OCI-LY1 (cell line): ENCODE measurements around the gene MCRS1.

Experiments
- H2AFZ ChIP-seq: fragments of 200-600 bp; sonication (generic), shearing (Covaris generic); 2 replicates; pipeline ENCODE4 v1.6.0; 2014; ENCODE audit warnings: antibody characterized with exemption, mild to moderate bottlenecking, low read length
- H3F3A ChIP-seq: fragments of 200-600 bp; sonication (generic), shearing (Covaris generic); 2 replicates; pipeline ENCODE4 v1.6.0; 2014; ENCODE audit warnings: mild to moderate bottlenecking, antibody characterized with exemption, low read length, moderate library complexity; ENCODE audit not compliant: insufficient read depth
- H3K27ac ChIP-seq: fragments of 200-600 bp; sonication (generic); 2 replicates; pipeline ENCODE4 v1.5.1; 2014; ENCODE audit warnings: low read length, mixed run types, mild to moderate bottlenecking, low read depth; ENCODE audit not compliant: poor library complexity, severe bottlenecking
- H3K27me3 ChIP-seq: fragments of 200-600 bp; sonication (generic); 2 replicates; pipeline ENCODE4 v1.6.0; 2014; ENCODE audit warnings: antibody characterized with exemption, mild to moderate bottlenecking, low read length, moderate library complexity; ENCODE audit not compliant: insufficient read depth
- H3K36me3 ChIP-seq: fragments of 200-600 bp; sonication (generic); 2 replicates; pipeline ENCODE4 v1.6.1; 2014; ENCODE audit warnings: mild to moderate bottlenecking, antibody characterized with exemption, low read length, moderate library complexity, mixed read lengths; ENCODE audit not compliant: insufficient read depth
- H3K4me1 ChIP-seq: fragments of 200-600 bp; sonication (generic); 2 replicates; pipeline ENCODE4 v1.5.1; 2014; ENCODE audit warnings: mild to moderate bottlenecking, low read length, moderate library complexity; ENCODE audit not compliant: insufficient read depth, severe bottlenecking
- H3K4me2 ChIP-seq: fragments of 200-600 bp; sonication (generic), shearing (Covaris generic); 2 replicates; pipeline ENCODE4 v1.6.1; 2014; ENCODE audit warnings: low read length
- H3K4me3 ChIP-seq: fragments of 200-600 bp; sonication (generic); 2 replicates; pipeline ENCODE4 v1.5.1; 2014; ENCODE audit warnings: low read length, low read depth, mild to moderate bottlenecking, mixed read lengths; ENCODE audit not compliant: poor library complexity, severe bottlenecking
- H3K79me2 ChIP-seq: fragments of 200-600 bp; shearing (Covaris generic); 2 replicates; pipeline ENCODE4 v1.6.1; 2016; ENCODE audit warnings: mixed run types, low read length, mixed read lengths; ENCODE audit not compliant: insufficient read depth
- H3K9ac ChIP-seq: fragments of 200-600 bp; sonication (generic), shearing (Covaris generic); 2 replicates; pipeline ENCODE4 v1.6.1; 2014; ENCODE audit warnings: mild to moderate bottlenecking, low read length, mixed read lengths
- H3K9me2 ChIP-seq: fragments of 200-600 bp; sonication (generic), shearing (Covaris generic); 2 replicates; pipeline ENCODE4 v1.6.1; 2014; ENCODE audit warnings: low read depth, mild to moderate bottlenecking, low read length, mixed read lengths
- H3K9me3 ChIP-seq: fragments of 200-600 bp; shearing (Covaris generic); 2 replicates; pipeline ENCODE4 v1.6.1; 2014; ENCODE audit warnings: low read length, mixed read lengths
- H4K20me1 ChIP-seq: fragments of 200-600 bp; sonication (generic), shearing (Covaris generic); 2 replicates; pipeline ENCODE4 v1.6.0; 2016; ENCODE audit warnings: mild to moderate bottlenecking, low read length; ENCODE audit not compliant: insufficient read depth
- CTCF ChIP-seq: fragments of 200-600 bp; sonication (generic), shearing (Covaris generic); IDR thresholded peaks from 2 replicates; pipeline ENCODE4 v1.5.1; 2017; ENCODE audit warnings: mild to moderate bottlenecking, antibody characterized with exemption, low read length, moderate library complexity, mixed read lengths
- EZH2 ChIP-seq: fragments of 200-600 bp; sonication (generic), shearing (Covaris generic); IDR thresholded peaks from 2 replicates; pipeline ENCODE4 v1.8.0; 2017; ENCODE audit warnings: borderline replicate concordance, mixed run types, mild to moderate bottlenecking, antibody characterized with exemption, low read length, moderate library complexity, mixed read lengths

Gene MCRS1

GRCh38 chr12:49542592-49543160 lies 25.3 kb downstream of the MCRS1 start:
- Histone ChIP-seq H3K9me2 (no peaks in the 10 kb centered on the region), H3K9me3 (no peaks in the 10 kb centered on the region), H3K9ac (no peak overlapping the region), H3F3A (no peaks in the 10 kb centered on the region), H2AFZ (no peak overlapping the region), H3K27ac (no peak overlapping the region), H3K79me2 (no peaks in the 10 kb centered on the region), H3K4me2 (no peak overlapping the region), H3K4me1 (peaks cover 13% of the 10 kb centered on the region), H3K4me3 (no peak overlapping the region), H3K36me3 (no peaks in the 10 kb centered on the region), H3K27me3 (peaks cover 5% of the 10 kb centered on the region), H4K20me1 (no peaks in the 10 kb centered on the region)
- TF ChIP-seq CTCF (no peak), EZH2 (no peak)

GRCh38 chr12:49541911-49542505 lies 25.9 kb downstream of the MCRS1 start:
- Histone ChIP-seq H3K36me3 (no peaks in the 10 kb centered on the region), H3K4me2 (no peak overlapping the region), H3F3A (no peaks in the 10 kb centered on the region), H3K9me3 (no peaks in the 10 kb centered on the region), H3K4me1 (peaks cover 18% of the 10 kb centered on the region), H4K20me1 (no peaks in the 10 kb centered on the region), H3K27ac (no peak overlapping the region), H3K4me3 (no peak overlapping the region), H3K9ac (no peak overlapping the region), H2AFZ (no peak overlapping the region), H3K9me2 (no peaks in the 10 kb centered on the region), H3K27me3 (peaks cover 8% of the 10 kb centered on the region), H3K79me2 (no peaks in the 10 kb centered on the region)
- TF ChIP-seq EZH2, result no peak
- no peak for TF ChIP-seq CTCF

GRCh38 chr12:49541140-49541861 lies 26.6 kb downstream of the MCRS1 start:
- H2AFZ ChIP-seq, result no peak overlapping the region
- TF ChIP-seq EZH2 (no peak), CTCF (no peak)
- no peak overlapping the region for H3K4me3 ChIP-seq
- no peaks in the 10 kb centered on the region for H3K79me2 ChIP-seq
- no peak overlapping the region for H3K4me2 ChIP-seq
- no peaks in the 10 kb centered on the region for H3K36me3 ChIP-seq
- no peak overlapping the region for H3K27ac ChIP-seq
- H4K20me1 ChIP-seq, result no peaks in the 10 kb centered on the region
- H3K9me3 ChIP-seq, result no peaks in the 10 kb centered on the region
- peaks cover 8% of the 10 kb centered on the region for H3K27me3 ChIP-seq
- peaks cover 18% of the 10 kb centered on the region for H3K4me1 ChIP-seq
- H3F3A ChIP-seq, result no peaks in the 10 kb centered on the region
- H3K9ac ChIP-seq, result no peak overlapping the region
- no peaks in the 10 kb centered on the region for H3K9me2 ChIP-seq
